SKM-1 (cell line): ENCODE measurements around the gene ALDH1B1.

Experiments used
- DNase-seq: peaks from one replicate; lab custom pipeline; 2025; ENCODE audit not compliant: unreplicated experiment; lab: John Stamatoyannopoulos, UW

The ALDH1B1 gene

DNA sequence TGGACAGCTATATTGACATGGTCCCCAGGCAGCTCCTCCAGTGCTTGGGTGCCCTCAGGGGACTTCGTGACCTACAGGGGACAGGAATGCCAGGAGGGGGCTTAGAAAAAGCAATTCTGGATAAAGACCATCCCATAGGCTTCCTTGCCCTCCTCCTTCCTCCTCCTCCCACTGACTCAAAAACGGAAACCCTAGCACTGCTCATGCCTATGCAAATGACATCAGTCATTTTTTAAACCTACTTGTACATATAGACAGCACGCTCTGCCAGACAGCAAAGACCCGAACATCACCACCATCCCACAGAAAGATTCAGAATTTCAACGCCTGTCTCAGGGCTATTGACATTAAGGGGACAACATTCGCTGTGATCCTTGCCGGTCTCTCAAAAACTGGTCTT, 20.8 kb downstream of the ALDH1B1 start:
- DNase-seq, result no peak

DNA sequence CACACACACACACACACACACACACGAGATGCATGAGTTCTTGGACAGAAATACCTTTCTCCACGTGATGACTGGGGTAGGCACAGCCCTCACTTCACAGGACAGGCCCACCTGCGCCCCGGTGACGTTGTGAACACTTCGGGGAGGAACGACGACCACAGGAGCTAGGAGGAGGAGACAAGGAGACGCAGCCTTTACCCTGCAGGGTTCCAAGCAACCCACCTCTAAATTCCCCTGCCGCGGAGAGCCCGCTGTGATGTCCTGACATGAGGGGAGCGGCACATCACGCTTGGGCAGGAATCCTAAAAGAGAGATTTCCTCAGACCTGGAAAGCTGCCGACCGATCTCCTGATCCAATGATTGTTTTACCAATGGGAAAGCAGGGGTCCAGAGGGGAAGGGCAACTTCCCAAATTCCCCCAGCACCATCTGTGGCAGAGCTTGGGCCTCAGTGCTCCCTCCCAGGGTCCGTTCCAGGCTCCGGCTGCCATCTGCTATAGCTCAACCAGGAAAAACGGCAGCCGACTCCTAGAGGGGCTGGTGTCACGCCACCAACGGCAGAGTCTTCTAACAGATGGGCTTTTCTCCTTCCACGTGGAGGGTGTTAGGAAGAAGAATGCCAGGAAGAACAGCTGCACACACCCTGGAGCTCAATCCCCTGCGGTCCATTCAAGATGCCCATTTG, 21.7 kb downstream of the ALDH1B1 start:
- DNase-seq, result no peak

DNA sequence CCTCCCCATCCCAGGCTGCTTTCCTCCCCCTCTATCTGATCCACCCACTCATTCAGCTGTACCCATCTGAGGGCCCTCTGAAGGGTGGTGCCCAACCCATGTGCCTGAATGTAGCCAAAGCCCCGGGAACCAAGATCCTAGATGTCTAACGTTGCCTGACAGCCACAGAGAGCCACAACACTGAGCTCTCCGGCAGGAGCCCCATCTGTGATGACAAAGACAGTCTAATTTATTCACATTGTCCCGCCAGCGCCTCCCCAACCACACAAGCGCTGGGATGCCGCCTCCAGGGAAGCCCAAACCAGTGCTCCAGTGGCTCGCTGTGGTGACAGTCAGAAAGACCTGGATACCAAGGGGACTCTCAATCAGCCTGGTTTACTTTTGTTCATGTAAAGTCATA, 23.4 kb downstream of the ALDH1B1 start:
- no peak for DNase-seq

DNA sequence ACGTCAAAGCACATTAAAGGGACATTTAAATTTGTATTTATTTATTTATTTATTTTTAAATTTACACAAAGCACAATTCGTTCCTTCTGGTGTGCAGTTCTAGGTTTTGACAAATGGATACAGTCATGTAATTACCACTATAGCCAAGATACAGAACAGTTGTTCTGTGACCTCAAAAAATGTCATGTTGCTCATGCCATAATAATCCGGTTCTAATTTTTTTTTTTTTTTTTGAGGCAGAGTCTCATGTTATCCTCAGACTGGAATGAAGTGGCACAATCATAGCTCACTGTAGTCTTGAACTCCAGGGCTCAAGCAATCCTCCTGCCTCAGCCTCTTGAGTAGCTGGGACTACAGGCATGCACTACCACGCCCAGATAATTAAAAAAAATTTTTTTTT, 24.0 kb downstream of the ALDH1B1 start:
- DNase-seq, result no peak

DNA sequence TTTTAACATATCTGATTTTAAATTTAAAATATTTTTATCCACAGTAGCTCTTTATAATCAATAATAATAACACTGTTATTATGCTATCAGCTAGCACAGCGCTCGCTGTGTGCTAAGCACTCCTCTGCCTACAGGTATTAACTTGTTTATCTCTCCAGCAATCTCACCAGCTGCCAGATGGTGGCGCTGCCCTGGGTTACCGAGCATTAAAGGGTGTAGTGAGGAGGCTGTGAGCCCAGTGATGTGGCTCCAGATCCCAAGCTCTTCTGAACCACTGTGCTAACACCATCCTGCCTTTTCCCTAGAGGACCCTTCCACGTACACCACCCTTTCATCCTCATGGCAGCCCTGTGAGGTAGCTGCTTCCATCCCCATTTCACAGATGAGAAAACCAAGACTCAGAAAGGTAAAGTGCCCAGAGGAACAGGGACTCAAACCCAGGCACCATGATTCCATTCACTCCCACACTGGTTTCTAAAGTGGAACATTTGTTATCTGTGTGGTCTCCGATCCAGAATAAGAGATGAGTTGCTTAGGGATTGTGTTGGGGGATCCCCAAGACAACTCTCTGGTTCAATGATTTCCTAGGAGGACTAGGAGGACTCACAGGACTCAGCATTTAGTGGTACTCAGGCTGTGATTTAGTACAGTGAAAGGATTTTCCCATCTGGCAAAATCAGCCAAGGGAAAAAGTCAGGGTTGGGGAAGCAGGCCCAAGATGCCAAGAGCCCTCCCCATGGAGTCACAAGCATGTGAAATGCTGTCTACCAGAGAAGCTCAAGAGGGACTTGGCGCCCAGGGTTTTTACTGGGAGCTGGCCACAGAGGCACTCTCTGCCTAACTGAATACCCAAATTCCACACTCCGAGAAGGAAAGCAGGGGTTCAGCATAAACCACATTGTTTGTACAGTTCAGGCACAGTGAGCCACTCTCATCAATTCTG, 24.8 kb downstream of the ALDH1B1 start:
- DNase-seq, result no peak

DNA sequence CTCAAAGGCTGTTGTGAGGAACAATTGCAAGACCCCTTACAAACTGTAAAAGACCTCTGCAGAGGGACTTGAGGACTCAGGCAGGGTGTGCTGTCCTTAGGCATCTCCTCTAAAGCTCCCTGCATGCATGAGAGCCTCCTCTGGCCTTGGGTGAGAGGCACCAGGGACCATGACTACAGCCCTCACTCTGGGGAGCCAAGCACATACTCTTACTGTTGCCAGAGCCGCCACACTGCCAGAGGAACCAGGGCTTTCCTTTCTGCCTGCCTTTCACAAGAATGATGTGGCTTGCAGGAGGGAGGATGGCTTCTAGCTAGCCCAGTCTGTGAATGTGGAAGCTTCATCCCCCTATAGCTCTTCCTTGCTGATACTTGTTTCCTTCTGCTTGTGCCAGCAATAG, 25.9 kb downstream of the ALDH1B1 start:
- DNase-seq, result no peak

DNA sequence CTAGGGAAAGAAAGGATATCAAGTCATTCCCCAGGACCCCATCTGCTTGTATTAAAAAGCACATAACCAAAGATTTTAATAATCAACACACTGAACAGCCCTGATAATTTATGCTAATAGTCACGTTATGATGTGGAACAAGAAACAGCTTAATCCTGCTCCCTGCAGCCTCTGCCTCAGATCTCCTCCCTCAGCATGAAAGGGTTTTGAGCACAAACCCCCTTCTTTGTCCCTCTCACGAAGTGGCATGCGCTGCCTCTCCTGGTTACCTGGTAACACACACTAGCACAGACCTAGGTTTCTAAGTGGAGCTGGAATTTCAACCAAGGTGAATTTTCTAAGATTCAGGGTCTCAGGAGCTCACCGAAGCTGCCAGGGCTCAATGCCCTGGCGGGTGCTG, 26.7 kb downstream of the ALDH1B1 start:
- no peak for DNase-seq

DNA sequence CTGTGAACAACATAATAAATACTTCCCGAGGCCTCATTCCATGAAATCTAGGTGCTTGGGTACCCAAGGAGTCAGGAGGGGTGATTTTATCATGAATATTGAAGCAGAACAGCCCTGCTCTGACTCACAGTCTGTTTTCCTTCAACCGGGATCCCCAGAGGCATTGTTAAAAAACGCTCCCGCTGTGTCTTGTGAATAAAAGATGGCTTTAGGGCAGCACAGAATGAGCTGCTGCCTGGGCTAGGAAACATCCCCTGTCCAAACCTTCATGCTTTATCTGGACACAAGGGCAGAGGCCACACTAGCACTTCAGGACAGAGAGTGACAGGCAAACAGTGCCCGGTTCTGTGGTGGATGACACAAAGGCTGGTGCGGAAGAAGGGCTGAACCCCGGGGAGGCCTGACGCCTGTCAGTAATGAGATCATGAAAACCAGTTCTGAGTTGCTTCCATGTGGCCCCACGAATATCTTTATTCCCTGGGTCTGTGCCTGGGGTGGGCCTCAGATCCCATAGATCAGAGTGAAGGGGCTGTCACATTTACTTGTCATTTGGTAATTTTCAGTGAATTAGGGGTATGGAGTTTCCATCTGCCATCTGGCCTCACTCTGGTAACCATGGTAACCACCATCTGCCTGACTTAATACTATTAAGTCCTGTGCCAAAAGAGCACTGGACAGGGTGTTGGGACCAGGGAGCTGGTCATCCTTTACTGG, 29.2 kb downstream of the ALDH1B1 start:
- no peak for DNase-seq

DNA sequence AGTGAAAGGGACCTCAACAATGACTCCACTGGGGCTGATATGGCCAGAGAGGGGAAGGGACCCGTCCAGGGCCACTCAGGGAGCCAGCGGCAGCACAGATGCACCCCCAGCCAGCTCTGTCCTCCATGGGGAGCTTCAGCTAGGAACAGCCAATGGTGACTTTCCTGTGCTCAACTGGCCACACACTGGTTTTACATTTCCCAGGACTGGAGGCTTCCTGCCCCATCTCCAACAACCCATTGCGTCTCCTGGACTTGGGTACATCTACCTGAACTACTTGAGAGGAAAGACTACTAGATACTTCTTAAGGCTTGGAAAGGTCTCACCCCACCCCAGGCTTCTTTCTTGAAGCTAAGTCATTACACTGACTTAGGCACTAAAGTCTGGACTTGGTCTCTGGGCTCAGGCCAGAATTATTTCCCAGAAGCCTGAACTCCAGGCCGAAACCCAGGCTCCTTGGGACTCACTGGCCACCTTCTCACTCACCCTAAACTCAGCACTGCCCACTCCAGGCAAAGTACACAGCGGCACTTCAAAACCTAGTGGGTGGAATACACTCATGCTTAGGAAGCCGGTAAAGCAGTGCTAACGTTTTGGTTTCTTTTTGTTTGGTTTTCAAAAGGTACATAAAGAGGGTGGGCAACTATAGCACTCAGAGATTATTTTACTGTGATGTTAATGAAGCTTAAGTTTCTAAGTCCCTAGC, 30.2 kb downstream of the ALDH1B1 start:
- DNase-seq, result no peak

DNA sequence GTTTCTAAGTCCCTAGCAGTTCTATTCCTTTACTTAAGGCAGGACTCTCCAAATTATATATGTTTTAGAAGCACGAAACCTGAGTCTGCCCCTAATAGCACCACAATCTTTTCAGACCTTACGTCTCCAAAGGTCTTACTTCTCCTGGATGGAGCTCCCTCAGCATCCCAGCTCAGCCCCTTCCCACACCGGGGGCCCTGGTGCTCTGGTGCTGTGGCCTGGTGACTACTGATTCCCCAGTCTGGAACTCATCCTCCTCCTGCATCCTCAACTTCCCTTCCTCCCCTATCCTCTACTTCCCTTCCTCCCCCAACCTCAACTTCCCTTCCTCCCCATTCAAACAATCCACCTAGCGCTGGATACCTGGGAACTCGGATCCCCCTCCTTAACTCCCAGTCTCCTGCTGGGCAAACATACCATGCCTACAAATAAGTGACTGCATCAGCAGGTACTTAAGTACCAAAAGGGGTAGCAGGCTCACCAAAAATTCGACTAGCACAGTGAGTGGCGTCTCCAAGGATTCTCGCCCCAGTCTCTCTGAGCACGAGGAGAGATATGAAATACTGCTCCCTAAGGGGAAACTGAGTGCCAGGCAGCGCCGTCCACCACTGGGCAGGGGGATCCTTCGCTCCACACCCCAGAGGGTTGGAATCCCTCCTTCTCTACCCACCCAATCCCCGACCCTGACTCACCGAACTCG, 30.9 kb downstream of the ALDH1B1 start:
- no peak for DNase-seq

DNA sequence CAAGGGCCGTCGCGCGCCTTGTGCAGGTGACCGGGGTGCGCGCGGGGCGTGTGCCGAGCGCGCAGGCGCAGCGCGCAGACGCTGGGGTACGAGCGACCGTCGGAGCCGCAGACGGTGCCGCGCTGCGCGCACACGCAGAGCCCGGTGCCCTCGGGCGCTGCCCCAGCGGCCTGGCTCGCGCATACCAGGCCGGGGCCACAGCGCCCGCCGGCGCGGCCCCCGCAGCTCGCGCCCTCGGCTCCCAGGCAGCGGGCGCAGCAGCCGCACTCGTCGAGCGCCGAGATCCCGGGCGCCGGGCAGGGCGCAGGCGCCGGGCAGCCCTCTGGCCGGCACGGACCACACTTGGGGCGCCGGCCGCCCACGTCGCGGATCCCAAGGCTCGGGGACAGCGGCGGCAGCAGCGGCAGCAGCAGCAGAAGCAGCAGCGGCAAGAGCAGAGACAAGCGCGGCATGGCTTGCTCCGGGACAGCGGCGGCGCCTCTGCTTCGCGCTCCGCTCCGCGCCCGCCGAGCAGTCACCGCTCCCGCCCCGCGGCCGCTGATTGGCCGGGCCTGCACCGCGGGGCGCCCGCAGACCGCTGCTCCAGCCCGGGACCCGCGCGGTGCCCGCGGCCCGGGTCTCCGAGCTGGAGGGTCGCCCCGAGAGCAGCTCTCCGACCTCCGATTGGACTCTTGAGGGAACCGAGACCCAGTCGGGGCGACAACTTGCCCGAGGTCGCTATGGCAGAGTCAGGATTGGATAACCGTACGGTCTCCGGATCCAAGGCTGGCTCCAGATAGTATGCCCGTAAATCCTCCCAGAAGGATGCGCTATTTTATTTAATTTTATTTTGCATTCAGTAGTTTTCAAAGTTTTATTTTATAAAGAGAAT, 31.7 kb downstream of the ALDH1B1 start, which contains the start of gene IGFBPL1:
IGFBPL1 (minus strand) TSS at position 482 of the 871 bp plus-strand sequence; CDS start at position 452, 30 bp downstream.
- DNase-seq, result no peak

DNA sequence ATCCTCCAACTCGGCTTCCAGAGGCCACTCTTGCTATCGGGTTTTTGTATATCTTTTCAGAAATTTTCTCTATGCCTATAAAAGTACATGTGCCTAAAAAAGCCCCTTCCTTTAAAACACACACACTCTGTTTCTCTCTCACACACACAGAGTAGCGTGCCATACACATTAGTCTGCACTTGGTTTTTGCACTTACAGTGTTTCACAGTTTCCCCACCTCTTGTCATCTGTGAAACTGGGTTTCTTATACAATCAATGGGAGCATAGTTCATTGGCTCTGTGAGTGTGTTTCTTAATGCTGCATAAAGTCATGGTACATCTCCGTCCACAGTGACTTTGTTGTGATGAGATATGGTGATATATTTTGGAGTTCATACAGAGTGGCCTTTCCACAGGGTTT, 32.4 kb downstream of the ALDH1B1 start:
- no peak for DNase-seq

DNA sequence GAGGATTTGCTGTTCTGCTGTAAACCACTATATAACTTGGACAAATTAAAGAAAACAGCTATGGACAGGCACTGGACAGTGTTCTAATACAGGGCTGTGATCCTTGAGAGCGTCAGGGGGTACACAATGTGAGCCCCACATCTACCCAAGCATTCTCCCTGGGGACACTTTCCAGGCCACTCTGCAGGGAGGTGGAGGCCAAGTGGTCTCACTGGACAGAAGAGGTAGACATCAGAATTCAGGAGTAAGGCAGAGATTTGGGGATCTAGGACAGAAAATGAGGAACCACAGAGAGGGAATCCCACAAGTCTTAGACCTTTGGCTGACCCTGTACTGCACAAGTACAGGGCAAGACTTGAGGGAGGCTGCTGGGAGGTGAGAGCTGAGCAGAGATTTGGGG, 35.6 kb downstream of the ALDH1B1 start:
- no peak for DNase-seq

DNA sequence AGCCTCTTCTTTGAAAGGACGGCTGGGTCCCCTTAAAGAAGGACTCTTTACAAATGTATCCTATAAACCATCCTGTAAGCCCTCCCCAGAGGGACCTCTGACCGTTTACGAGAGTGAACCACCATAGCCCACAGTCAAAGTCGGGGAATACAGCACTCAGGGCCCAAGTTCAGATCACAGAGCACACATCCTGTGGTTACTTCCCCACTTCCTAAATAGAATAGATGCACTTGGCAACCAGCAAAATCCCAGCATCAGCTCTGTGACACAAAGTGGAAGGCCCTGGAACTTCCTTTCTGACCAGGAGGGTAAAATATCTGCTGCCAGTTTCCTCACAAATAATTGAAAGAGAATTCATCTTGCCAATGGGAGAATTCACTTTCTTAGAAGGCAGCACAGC, 38.6 kb downstream of the ALDH1B1 start:
- DNase-seq, result peak; percentile 15

DNA sequence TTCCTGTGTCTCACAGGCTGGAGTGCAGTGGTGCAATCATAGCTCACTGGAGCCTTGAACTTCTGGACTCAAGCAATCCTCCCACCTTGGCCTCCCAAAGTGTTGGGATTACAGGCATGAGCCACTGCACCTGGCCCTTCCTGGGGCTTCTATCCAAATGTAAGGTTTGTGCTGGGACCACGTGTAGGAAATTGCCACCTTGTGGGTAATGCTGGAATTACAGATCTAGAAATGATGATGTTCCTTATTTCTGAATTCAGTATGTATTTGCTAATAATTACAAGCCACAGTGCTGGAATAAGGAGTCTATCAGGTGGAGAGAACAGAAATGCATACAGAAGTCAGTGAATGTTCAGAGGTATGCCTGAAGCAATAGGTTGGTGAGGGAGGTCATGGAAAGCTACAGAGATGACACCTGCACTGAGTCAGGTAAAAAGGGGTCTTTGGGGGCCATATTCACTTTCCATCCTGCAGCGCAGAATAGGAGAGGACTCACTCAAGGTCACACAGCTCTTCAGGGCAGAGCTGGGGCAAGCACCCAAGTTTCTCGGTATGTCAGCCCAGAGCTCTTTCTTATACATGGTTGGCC, 40.5 kb downstream of the ALDH1B1 start:
- DNase-seq, result peak; percentile 47

DNA sequence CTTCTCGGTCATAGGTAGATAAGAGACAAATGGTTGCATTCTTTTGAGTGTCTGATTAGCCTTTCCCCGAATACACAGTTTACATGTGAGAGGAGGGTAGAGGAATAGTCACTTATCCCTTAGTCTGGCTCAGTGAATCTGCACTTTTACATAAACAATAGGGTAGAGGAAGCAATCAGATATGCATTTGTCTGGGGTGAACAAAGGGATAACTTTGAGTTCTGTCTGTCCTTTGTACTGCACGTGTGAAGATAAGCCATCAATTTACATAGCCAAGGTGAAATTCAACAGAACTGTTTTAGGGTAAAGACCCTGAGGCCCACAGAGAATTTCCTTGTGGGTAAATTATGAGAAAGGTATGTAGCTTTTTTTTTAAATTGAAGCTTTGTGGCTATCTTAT, 41.9 kb downstream of the ALDH1B1 start:
- DNase-seq, result no peak

DNA sequence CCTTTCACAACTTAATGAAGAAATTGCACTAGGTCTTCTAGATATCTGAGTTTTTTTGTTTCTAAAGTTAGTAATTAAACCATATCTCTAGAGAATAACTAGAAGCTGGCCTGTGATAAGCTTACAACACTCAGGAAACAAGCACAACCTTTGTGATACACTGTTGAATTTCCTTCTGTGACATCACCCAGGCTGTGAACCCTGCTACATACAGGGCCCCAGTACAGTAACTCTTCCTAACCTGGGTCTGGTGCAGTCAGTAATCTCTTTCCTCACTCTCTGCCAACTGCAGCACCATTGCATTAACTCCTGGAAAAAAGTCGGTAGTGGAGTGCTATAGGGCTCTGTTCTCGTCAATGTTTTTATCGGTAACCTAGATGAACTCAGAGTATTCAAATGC, 42.4 kb downstream of the ALDH1B1 start:
- DNase-seq, result no peak

DNA sequence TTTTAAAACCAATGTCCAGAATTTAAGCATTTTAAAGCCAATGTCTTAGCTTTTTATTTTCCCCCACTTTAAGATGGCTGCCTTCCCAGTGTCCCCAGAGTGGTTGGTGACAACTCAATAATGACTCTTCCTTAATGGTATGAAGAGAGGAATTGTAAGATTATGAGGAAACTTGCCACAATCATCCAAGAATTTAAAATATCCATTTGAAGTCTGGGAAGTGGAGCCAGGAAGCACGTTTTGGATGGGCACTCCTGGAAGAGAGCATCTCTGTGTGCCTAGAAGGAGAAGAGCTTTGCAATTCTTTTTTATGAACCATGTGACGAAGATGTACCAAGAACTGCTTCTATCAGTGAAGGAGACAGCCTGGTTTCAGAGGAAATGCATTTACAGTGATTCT, 43.0 kb downstream of the ALDH1B1 start:
- DNase-seq, result no peak

DNA sequence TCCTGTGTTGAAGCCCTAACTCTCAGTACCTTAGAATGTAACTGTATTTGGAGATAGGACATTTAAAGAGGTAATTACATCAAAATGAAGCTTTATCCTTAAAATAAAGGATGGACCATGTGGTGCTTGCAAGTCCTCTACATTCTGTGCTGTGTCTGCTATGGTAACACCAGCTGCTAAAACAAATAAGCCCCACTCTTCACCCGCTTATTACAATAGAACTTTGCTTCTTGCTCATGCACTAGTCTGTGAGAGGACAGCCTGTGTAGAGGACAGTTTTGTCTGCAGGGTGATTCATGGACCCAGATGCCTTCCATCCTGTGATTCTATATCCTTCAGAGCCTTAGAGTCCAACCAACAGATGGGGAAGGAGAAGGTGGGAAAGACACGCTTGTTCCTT, 44.2 kb downstream of the ALDH1B1 start:
- DNase-seq, result no peak
